GM10266 (cell line): ENCODE data around the gene CADM1.
A peak's percentile ranks its signal among the peaks of the same experiment; 100 is the strongest.

ENCODE experiments used
- DNase-seq: peaks from one replicate; pipeline ENCODE4 v3.0.0; 2012; ENCODE audit errors: extremely low spot score
- TF ChIP-seq, protein P1 (sequence below): IDR thresholded peaks from 2 replicates; pipeline ENCODE4 v1.5.1; 2012; ENCODE audit warnings: mild to moderate bottlenecking, low read depth; ENCODE audit not compliant: control insufficient read depth, insufficient read depth; ENCODE audit errors: missing control alignments

Gene CADM1

DNA sequence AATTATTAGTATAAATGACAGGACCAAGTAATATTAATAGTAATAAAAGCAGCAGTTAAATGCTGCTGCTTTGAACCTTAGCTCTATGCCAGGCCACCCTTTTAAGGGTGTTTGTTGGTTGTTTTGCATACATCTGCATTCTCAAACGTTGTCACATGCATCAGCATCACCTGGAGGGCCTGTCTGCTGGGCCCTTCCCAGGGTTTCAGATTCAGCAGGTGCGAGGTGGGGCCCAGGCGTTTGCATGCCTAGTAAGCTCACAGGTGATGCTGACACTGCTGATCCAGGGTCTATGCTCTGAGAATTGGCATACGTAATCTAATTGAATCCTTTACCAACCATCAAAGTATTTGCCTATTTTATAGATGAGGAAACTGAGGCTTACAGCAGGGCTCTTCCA, 246.5 kb downstream of the CADM1 start:
- TF ChIP-seq, protein P1, sequence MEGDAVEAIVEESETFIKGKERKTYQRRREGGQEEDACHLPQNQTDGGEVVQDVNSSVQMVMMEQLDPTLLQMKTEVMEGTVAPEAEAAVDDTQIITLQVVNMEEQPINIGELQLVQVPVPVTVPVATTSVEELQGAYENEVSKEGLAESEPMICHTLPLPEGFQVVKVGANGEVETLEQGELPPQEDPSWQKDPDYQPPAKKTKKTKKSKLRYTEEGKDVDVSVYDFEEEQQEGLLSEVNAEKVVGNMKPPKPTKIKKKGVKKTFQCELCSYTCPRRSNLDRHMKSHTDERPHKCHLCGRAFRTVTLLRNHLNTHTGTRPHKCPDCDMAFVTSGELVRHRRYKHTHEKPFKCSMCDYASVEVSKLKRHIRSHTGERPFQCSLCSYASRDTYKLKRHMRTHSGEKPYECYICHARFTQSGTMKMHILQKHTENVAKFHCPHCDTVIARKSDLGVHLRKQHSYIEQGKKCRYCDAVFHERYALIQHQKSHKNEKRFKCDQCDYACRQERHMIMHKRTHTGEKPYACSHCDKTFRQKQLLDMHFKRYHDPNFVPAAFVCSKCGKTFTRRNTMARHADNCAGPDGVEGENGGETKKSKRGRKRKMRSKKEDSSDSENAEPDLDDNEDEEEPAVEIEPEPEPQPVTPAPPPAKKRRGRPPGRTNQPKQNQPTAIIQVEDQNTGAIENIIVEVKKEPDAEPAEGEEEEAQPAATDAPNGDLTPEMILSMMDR: no peak
- DNase-seq: no peak

DNA sequence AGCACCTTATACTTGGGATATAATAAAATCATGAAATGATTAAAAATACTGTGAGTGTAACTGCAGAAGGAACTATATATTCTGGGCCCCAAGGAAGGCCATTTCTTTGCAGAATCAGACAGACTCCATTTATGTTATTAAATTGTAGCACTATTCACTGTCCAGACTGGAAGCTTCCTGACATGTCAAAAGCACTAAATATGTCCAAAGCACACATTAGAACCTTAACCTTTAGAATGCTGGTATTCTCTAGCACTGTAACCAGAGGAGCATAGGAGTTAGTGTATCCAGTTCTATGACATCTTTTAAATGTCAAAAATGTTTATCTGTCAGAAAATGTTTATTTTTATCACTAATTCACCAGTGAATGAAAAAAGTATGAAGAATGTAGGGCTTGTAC, 246.9 kb downstream of the CADM1 start:
- no peak for DNase-seq
- TF ChIP-seq, protein P1: no peak

- peak; percentile 8 for DNase-seq
- TF ChIP-seq, protein P1: no peak
Measured at GRCh38 chr11:115256397-115257197, 247.6 kb downstream of the CADM1 start.

- no peak for DNase-seq
- TF ChIP-seq, protein P1: no peak
Measured at GRCh38 chr11:115255006-115255762, 249.0 kb downstream of the CADM1 start.

DNA sequence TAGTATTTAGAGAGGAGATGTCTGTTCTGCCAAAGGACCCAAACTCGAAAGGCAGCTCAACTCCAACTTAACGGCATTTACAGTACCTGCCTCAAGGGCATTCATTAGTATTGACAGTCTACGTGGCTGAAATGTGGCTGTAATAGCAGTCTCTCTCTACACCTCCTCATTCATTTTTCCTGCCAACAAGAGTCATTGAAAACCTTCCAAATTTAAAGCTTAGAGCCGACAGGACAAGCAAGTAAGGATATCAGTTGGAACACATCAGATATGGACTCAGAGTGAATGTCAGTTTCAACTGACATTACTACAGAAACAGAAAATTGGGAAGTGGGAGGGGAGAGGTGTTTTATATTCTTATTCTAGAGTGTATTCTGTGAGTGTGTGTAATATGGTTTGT, 253.1 kb downstream of the CADM1 start:
- no peak for DNase-seq

GRCh38 chr11:115249061-115249578, 255.1 kb downstream of the CADM1 start:
- DNase-seq: no peak
- TF ChIP-seq, protein P1: no peak

More for the DNA sequence above, 253.1 kb downstream of the CADM1 start:
- TF ChIP-seq, protein P1: no peak
